ENCODE measurements around the gene MSI2.

DNA sequence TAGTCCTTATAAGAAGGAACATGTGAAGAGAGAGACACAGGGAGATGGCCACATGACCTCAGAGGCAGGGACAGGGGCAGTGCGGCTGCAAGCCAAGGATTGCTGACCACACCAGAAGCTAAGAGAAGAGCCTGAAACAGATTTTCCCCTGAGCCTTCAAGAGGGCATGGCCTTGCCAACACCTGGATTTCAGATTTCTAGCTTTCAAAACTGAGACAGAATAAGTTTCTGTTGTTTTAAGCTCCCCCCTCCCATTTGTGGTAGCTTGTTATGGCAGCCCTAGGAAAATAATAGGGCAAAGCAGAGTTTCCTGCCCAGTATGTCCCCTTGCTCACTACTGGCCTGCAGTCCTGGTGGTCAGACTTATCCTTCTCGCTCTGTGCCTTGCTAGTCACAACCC lies 284.3 kb downstream of the MSI2 start:
- TF ChIP-seq YY1 (IDR thresholded peaks at IDR 0.05; ENCODE audit: low read depth) (no peak), EP300 (IDR thresholded peaks at IDR 0.05; ENCODE audit: borderline replicate concordance in 1 of 2, low read depth in 1 of 2, low read length in 1 of 2) (no peak)
- TF ChIP-seq, protein P1, sequence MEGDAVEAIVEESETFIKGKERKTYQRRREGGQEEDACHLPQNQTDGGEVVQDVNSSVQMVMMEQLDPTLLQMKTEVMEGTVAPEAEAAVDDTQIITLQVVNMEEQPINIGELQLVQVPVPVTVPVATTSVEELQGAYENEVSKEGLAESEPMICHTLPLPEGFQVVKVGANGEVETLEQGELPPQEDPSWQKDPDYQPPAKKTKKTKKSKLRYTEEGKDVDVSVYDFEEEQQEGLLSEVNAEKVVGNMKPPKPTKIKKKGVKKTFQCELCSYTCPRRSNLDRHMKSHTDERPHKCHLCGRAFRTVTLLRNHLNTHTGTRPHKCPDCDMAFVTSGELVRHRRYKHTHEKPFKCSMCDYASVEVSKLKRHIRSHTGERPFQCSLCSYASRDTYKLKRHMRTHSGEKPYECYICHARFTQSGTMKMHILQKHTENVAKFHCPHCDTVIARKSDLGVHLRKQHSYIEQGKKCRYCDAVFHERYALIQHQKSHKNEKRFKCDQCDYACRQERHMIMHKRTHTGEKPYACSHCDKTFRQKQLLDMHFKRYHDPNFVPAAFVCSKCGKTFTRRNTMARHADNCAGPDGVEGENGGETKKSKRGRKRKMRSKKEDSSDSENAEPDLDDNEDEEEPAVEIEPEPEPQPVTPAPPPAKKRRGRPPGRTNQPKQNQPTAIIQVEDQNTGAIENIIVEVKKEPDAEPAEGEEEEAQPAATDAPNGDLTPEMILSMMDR (IDR thresholded peaks at IDR 0.05) = peak; percentile 16; the same call in 1 of the 2 replicates
